Measurements from ENCODE around the gene MZF1. TPM values are rescaled to one million over a fixed set of nuclear protein-coding genes. Genes with fewer than 3 reads are reported as not detected.

The MZF1 gene
- total and polyA plus RNA-seq, 2 donors (not counting 1 experiment from before 2014, with no cell fraction given), result 4.1 to 14.9 TPM

DNA sequence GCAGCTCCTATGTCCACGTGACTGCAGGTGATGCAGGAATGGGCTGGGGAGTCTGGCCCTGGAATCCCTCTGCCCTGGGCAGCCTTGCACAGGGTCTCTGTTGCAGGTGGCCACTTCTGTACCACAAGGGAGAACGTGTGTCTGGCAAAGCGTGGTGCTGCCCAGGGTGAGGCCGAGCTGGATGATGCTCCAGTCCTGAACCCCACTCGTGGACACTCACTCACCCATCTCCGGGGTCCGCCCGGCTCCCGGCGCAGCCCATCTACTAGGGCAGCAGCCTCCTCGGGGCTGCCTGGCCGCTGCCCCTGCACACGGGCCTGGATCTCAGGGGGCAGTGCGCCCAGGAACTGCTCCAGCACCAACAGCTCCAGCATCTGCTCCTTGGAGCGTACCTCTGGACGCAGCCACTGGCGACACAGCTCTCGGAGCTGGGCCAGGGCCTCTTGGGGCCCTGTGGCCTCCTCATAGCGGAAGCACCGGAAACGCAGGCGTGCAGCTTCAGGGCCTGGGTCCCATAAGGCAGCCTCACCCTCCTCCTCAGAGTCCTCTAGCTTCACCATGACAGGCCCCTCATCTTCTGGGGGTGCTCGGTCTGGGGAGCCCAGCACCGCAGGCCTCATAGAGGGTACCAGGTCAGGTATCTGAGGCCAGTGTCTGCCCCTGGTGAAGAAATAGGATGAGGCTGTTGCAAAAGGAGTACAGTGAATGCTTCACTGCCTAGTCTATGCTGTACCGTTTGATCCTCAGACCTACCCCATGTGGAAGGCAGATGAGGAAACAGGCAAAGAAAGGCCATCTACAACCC lies 2.2 kb downstream of the MZF1 start:
- H3K9ac ChIP-seq (ENCODE audit: insufficient read depth, low read length), result no peak overlapping the region
- no peak overlapping the region for H3K4me2 ChIP-seq (ENCODE audit: extremely low read depth, insufficient read depth, low read length)
- no peak for DNase-seq (ENCODE audit: low read depth in 2 of 2)
- TF ChIP-seq, protein P1, sequence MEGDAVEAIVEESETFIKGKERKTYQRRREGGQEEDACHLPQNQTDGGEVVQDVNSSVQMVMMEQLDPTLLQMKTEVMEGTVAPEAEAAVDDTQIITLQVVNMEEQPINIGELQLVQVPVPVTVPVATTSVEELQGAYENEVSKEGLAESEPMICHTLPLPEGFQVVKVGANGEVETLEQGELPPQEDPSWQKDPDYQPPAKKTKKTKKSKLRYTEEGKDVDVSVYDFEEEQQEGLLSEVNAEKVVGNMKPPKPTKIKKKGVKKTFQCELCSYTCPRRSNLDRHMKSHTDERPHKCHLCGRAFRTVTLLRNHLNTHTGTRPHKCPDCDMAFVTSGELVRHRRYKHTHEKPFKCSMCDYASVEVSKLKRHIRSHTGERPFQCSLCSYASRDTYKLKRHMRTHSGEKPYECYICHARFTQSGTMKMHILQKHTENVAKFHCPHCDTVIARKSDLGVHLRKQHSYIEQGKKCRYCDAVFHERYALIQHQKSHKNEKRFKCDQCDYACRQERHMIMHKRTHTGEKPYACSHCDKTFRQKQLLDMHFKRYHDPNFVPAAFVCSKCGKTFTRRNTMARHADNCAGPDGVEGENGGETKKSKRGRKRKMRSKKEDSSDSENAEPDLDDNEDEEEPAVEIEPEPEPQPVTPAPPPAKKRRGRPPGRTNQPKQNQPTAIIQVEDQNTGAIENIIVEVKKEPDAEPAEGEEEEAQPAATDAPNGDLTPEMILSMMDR (conservative IDR thresholded peaks at IDR 0.05 in 1 of 2, IDR thresholded peaks at IDR 0.05 in 1 of 2; ENCODE audit: low read depth in 1 of 2, low read length in 2 of 2), result no peak
- no peak for TF ChIP-seq EZH2 (IDR thresholded peaks at IDR 0.05; ENCODE audit: low read length, missing control alignments)
- H3K27me3 ChIP-seq (ENCODE audit: control insufficient read depth, insufficient read depth, low read length), result no peaks in the 10 kb centered on the region
- no peaks in the 10 kb centered on the region for H4K20me1 ChIP-seq (ENCODE audit: control insufficient read depth, extremely low read depth, insufficient read depth, low read length)
- H3K79me2 ChIP-seq (ENCODE audit: control insufficient read depth, insufficient read depth, low read length), result peaks cover 5% of the 10 kb centered on the region
- no peaks in the 10 kb centered on the region for H3K9me3 ChIP-seq (ENCODE audit: control insufficient read depth, insufficient read depth, low read depth, low read length)
- no peak overlapping the region for H2AFZ ChIP-seq (ENCODE audit: low read length)
- no peak overlapping the region for H3K27ac ChIP-seq (ENCODE audit: insufficient read depth, low read length)
- H3K4me1 ChIP-seq (ENCODE audit: control insufficient read depth, extremely low read depth, insufficient read depth, low read length), result peaks cover 11% of the 10 kb centered on the region
- peaks cover 14% of the 10 kb centered on the region for H3K36me3 ChIP-seq (ENCODE audit: control insufficient read depth, insufficient read depth, low read length)
- H3K4me3 ChIP-seq (replicated peaks in 1 of 4; ENCODE audit: control extremely low read depth in 1 of 4, insufficient read depth in 1 of 4, low read depth in 3 of 4, low read length in 4 of 4), result no peak overlapping the region

DNA sequence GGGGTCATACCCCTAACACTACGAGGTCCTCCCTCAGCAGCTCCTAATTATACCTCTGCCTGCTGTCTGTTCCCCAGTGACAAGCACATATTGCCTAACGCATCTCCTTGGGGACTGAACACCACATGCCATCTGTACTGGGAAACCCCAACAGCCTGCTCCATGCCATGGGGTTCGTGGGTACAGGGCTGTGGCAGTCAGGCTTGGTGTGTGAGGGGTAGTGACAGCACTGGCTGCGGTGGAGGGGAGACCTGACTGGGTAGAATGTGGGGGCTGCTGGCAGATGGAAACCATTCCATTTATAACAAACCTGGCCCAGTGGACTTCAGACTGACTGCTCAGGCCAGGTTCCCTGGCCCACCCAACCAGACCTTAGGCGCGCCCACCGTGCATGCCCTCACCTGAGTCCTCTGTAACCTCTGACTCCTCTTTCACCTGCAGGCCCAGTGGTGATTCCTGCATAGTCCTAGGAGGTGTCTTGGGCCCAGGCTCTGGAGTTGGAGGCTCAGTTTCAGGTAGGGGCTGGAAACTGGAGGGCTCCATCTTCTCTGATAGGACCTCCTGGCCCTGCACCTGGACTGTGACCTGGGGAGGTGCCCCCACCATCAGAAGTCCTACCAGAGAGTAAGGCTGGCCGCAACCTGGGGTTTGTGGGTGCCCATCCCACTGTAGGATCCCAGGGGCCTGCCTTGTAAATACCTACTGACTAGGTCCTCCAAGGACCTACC lies 3.0 kb downstream of the MZF1 start:
- Histone ChIP-seq H3K36me3 (ENCODE audit: control insufficient read depth, insufficient read depth, low read length) (peaks cover 14% of the 10 kb centered on the region), H3K27me3 (ENCODE audit: control insufficient read depth, insufficient read depth, low read length) (no peaks in the 10 kb centered on the region), H2AFZ (ENCODE audit: low read length) (no peak overlapping the region), H4K20me1 (ENCODE audit: control insufficient read depth, extremely low read depth, insufficient read depth, low read length) (no peaks in the 10 kb centered on the region), H3K4me2 (ENCODE audit: extremely low read depth, insufficient read depth, low read length) (no peak overlapping the region), H3K4me1 (ENCODE audit: control insufficient read depth, extremely low read depth, insufficient read depth, low read length) (peaks cover 11% of the 10 kb centered on the region), H3K27ac (ENCODE audit: insufficient read depth, low read length) (no peak overlapping the region), H3K9me3 (ENCODE audit: control insufficient read depth, insufficient read depth, low read depth, low read length) (no peaks in the 10 kb centered on the region), H3K9ac (ENCODE audit: insufficient read depth, low read length) (no peak overlapping the region), H3K4me3 (replicated peaks in 1 of 4; ENCODE audit: control extremely low read depth in 1 of 4, insufficient read depth in 1 of 4, low read depth in 3 of 4, low read length in 4 of 4) (no peak overlapping the region), H3K79me2 (ENCODE audit: control insufficient read depth, insufficient read depth, low read length) (peaks cover 3% of the 10 kb centered on the region)
- no peak for TF ChIP-seq EZH2 (IDR thresholded peaks at IDR 0.05; ENCODE audit: low read length, missing control alignments)
- TF ChIP-seq, protein P1 (conservative IDR thresholded peaks at IDR 0.05 in 1 of 2, IDR thresholded peaks at IDR 0.05 in 1 of 2; ENCODE audit: low read depth in 1 of 2, low read length in 2 of 2), result no peak
- DNase-seq (ENCODE audit: low read depth in 2 of 2), result no peak

DNA sequence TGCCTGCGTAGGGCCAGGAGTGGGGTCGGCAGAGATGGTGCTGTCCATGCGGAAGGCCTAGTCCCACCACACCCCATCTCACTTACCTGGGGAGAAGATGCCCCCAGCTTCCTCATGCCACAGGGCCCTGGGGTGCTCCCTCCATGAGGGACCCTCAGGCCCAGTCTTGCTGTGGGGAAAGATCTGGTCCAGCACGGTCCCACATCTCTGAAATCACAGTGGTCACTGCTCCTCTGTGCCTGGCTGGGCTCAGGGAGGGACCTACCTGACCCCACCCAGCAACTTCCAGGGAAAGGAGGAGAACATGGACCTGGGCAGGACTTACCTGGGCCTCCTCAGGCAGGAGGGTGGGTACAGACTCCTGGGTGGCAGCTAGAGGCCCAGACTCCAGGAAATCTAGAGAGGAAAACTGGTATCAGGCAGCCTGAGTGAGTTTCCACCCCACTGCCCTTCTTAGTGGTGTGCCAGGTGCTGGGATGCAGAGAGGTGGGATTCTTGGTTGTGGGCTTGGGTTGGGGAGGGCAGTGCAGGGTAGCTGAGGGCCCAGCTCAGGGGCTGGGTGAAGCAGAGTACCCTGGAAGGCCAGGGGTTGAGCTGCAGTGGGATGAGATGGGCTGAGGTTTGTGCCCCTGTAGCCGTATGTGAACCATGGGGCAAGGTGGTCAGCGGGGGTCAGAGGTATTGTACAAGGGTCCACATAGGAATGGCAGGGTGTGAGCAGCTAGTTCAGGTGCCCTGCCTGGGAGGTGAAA lies 3.8 kb downstream of the MZF1 start:
- peaks cover 14% of the 10 kb centered on the region for H3K36me3 ChIP-seq (ENCODE audit: control insufficient read depth, insufficient read depth, low read length)
- no peak overlapping the region for H2AFZ ChIP-seq (ENCODE audit: low read length)
- no peak overlapping the region for H3K9ac ChIP-seq (ENCODE audit: insufficient read depth, low read length)
- no peak overlapping the region for H3K4me3 ChIP-seq (replicated peaks in 1 of 4; ENCODE audit: control extremely low read depth in 1 of 4, insufficient read depth in 1 of 4, low read depth in 3 of 4, low read length in 4 of 4)
- DNase-seq (ENCODE audit: low read depth in 2 of 2), result no peak
- no peak for TF ChIP-seq EZH2 (IDR thresholded peaks at IDR 0.05; ENCODE audit: low read length, missing control alignments)
- TF ChIP-seq, protein P1 (conservative IDR thresholded peaks at IDR 0.05 in 1 of 2, IDR thresholded peaks at IDR 0.05 in 1 of 2; ENCODE audit: low read depth in 1 of 2, low read length in 2 of 2), result no peak
- H3K27ac ChIP-seq (ENCODE audit: insufficient read depth, low read length), result no peak overlapping the region
- peaks cover 10% of the 10 kb centered on the region for H3K4me1 ChIP-seq (ENCODE audit: control insufficient read depth, extremely low read depth, insufficient read depth, low read length)
- H3K9me3 ChIP-seq (ENCODE audit: control insufficient read depth, insufficient read depth, low read depth, low read length), result no peaks in the 10 kb centered on the region
- no peaks in the 10 kb centered on the region for H3K27me3 ChIP-seq (ENCODE audit: control insufficient read depth, insufficient read depth, low read length)
- H3K4me2 ChIP-seq (ENCODE audit: extremely low read depth, insufficient read depth, low read length), result no peak overlapping the region
- peaks cover 3% of the 10 kb centered on the region for H3K79me2 ChIP-seq (ENCODE audit: control insufficient read depth, insufficient read depth, low read length)
- H4K20me1 ChIP-seq (ENCODE audit: control insufficient read depth, extremely low read depth, insufficient read depth, low read length), result no peaks in the 10 kb centered on the region

All from fibroblast of lung (primary cell).